DMS153 treated with DMSO at 0.1 percent for 48 hours (cell line): ENCODE results near the gene TRIM33.
"Not testable (repeated sequence)": the region's sequence is repeated elsewhere in the genome, so short reads cannot be mapped to it uniquely, and the experiment has no call there.

Experiments used
- DNase-seq: peaks from one replicate; lab custom pipeline; 2025; ENCODE audit not compliant: unreplicated experiment; lab: John Stamatoyannopoulos, UW

Gene TRIM33

DNA sequence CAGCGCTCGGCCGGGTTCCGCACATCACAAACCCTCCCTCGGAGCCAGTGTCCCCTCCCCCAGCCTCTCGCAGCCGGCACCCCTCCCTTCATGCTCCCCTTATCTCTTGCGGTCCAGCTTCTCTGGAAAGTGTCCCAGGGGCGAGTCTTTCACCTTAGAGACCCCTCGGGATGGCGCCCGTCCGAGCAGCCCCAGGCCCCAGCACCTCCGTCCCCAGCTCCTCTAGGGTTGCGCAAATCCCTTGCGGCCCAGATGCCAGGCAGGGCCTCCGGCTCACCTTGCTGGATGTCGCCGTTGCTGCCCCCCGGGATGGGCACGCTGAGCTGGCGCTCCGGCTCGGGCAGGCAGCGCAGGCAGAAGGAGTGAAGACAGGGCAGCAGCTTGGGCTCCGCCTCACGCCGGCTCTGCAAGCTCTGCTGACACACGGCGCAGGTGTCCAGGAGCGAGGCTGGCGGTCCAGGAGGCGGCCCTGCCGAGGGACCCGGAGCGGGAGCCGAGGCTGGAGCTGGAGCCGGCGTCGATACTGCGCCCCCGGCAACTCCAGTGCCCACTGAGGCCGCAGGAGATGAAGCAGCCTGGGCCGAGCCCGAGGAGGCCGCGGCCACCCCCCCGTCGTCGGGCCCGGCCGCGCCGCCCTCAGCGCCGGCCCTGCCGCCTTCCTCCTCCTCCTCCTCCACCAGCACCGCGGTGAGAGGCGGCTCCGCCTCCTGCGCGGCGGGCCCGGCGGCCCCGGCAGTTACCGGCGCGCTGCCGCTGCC is 550 bp downstream of the TRIM33 start:
- no peak for DNase-seq

DNA sequence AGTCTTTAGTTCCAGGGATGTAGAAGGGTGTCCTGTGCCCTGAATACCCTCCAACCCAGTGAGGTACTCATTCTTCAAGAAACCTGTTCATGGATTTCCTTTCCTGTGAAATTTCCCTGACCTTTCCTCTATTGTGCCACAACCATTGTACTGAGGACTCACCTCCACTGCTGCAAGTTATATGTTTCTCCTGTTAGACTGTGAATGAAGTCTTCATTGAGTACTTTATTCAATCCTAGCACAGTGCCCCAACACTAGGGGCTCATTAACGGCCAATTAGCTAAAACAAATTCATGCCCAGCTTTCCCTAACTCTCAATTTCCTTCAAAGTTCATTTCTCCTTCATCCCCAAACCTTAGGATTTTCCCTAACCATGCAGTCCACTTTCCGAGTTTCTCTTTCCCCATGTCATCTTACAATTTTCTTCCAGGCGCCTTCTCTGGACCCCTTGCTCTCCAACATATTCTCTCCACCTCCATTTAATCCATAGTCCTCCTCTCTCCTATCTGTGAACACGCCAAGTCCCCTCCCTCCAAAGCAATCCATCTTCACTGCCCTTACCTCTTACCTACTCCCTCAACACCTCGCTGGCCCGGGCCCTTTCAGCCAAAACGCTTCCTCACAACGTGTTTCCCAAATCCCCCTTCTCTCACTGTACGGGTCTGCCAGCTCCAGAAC is 1.3 kb downstream of the TRIM33 start:
- DNase-seq: no peak

DNA sequence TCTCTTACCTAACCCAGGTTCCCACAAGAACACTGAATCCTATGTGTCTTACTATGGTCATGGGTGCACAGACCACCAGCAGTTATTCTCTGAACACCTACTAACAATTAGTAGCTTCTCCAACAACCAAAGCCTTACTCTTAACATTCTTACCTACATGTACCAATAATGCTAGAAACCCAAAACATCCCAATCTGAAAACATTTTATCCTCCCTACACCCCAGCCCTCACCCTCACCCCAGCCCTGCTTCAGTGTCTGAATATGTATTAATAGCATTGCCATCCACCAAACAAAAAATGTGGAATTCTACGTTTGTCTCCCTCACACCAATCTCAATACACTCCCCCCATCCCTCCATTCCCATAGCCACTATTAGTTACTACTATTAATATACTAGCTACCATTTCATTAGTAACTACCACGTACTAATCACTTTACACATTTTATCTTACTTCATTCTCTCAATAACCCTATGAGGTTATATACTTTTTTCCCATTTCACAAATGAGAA is 2.6 kb downstream of the TRIM33 start:
- DNase-seq: no peak

DNA sequence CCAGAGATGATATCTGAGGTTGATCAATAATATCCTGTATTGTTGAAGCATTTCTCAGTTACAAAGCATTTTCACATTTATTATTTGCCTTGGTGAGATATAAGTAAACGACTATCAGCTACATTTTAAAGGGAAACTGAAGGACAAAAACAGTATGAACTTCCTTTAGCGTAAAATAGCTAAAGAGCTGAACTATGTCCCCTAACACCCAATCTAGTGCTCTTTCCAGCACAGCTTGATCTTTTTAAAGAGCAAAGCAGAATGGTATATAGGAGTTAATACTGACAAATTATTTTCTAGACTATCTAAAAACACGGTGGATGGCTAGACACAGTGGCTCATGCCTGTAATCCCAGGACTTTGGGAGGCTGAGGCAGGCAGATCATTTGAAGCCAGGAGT is 3.5 kb downstream of the TRIM33 start:
- DNase-seq: no peak

DNA sequence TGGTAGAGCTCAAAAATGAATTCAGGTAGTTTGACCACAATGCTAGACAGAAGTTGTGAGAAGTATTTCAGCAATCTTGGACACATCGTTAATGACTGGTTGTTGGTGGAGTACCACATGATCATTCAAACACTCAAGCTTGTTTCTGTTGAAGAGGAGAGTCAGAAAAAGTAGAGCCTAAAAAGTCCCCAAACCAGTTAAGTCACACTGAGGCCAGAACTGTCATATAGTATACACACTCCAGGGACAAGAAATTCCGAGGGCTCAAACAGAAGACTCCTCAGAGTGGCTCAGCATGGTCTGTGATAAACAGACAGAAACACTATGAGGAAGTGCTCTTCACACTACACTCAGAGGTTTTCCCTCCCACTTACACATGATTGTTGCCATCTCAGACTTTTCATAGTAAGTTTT is 5.8 kb downstream of the TRIM33 start:
- no peak for DNase-seq

DNA sequence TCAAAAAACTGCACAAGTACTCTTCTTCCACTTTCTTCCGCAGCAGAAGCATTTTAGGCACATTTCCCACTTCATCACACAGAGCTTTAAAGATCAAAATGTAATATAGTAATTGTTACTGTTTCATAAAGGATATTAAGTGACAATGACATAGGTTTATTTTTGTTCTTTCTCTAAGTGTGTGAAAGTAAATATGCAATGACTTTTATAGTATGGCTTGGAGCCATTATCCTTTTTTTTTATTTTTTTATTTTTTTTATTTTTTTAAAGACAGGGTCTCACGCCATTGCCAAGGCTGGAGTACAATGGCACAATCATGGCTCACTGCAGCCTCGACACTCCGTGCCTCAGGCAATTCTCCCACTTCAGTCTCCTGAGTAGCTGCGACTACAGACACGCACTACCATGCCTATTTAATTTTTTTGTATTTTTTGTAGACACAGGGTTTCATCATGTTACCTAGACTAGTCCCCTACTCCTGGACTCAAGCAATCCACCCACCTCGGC is 7.0 kb downstream of the TRIM33 start:
- no peak for DNase-seq

- no peak for DNase-seq
These were observed 8.9 kb downstream of the TRIM33 start for GRCh38 chr1:114502080-114502479.

DNA sequence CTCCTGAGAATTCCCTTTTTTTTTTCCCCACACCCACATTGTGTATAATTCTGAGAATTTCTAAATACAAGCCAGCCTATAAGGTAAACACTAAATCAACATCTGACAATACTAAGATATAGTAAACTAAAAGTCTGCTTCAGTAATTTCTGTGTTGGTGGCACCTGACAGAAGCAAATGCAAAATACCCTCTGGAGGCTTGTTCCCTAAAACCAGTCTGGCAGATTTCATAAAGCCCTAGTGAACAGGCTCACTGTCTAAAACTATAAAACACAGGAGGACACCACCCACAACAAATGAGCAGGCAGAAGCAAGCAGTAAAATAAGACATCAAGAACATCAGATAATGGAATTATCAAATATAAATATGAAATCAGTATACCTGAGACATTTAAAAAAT is 11.5 kb downstream of the TRIM33 start:
- no peak for DNase-seq

- DNase-seq: no peak
These were observed 14.9 kb downstream of the TRIM33 start for GRCh38 chr1:114496089-114496488.

DNA sequence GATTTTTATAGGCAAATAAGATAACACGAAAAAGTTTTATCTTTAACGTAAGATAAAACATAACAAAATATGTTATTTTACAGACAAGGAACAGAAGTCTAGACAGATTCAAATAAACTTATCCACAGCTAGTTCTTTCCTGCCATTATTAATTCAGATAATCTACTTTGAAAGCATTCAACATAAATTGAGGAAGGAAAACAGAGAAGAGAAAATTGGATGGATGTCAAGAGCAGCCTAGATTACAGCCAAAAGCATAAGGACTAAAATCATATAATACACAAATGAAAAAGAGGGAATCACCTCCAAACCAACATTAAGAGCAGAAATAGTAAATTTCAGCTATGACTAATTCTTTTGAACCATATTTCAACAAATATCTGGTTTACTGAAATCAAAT is 15.5 kb downstream of the TRIM33 start:
- no peak for DNase-seq

DNA sequence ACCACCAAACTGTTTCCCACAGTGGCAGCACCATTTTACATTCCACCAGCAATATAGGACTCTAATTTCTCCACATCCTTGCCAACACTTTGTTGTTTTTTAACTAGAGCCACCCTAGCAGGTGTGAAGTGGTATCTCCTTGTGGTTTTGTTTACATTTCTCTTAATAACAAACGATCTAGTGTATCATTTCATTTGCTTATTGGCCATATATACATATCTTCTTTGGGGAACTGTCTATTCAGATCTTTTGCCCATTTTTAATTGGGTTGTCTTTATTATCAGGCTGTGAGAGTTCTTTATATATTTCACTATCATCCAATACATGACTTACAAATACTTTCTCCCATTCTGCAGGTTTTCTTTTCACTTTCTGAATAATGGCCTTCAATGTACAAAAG is 18.0 kb downstream of the TRIM33 start:
- no peak for DNase-seq

DNA sequence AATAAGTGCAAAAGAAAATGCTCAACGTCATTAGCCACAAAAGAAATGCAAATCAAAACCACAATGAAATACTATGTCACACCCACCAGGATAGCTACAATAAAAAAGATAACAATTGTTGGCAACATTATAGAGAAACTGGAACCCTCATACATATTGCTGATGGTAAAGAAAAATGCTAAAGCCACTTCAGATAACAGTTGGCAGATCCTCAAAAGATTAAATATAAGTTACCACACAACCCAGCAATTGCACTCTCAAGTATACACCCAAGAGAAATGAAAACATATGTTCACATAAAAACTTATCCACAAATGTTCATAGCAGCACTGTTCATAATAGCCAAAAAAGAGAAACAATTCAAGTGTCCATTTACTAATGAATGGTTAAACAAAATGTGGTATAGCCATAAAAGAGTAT is 20.7 kb downstream of the TRIM33 start:
- no peak for DNase-seq

DNA sequence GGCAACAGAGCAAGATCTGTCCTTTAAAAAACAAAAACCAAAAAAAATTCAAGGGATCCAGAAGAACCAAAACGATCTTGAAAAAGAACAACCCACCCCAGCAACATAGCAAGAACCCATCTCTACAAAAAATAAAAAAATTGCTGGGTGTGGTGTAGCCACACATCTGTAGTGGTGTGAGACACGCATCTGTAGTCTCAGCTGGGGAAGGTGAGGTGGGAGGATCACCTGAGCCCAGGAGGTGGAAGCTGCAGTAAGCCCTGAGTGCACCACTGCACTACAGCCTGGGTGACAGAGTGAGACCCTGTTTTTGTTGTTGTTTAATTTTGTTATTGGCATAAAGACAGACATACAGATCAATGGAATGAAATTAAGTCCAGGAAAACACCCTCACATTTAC is 22.3 kb downstream of the TRIM33 start:
- no peak for DNase-seq

GRCh38 chr1:114485286-114485685 is 25.7 kb downstream of the TRIM33 start:
- DNase-seq: no peak

GRCh38 chr1:114482585-114482984 is 28.4 kb downstream of the TRIM33 start:
- no peak for DNase-seq

DNA sequence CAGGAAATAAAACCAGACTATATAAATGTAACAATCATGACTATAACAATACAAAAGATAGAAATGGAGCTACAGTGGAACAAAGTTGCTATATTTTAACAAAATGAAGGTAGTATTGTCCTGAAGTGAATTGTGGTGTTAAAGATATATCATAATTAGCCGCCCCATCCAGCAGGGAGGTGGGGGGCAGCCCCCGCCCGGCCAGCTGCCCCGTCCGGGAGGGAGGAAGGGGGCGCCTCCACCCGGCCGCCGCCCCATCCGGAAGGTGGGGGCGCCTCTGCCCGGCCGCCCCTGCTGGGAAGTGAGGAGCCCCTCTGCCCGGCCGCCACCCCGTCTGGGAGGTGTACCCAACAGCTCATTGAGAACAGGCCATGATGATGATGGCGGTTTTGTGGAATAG is 31.4 kb downstream of the TRIM33 start:
- DNase-seq: not testable (repeated sequence)

- no peak for DNase-seq
These were observed 31.9 kb downstream of the TRIM33 start for GRCh38 chr1:114479134-114479533.

- DNase-seq: no peak
These were observed 37.2 kb downstream of the TRIM33 start for GRCh38 chr1:114473796-114474195.

DNA sequence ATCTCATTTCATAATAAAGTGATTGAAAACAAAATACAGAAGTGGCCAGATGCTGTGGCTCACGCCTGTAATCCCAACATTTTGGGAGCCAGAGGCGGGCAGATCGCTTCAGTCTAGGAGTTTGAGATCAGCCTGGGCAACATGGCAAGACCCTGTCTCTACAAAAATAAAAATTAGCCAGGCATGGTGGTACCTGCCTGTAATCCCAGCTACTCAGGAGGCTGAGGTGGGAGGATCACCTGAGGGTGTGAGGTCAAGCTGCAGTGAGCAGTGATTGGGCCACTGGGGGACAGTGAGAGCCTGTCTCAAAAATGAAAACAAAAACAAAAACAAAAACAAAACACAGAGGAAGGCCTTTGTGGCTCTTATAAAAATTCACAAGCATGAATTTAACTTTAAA is 38.6 kb downstream of the TRIM33 start:
- DNase-seq: no peak

DNA sequence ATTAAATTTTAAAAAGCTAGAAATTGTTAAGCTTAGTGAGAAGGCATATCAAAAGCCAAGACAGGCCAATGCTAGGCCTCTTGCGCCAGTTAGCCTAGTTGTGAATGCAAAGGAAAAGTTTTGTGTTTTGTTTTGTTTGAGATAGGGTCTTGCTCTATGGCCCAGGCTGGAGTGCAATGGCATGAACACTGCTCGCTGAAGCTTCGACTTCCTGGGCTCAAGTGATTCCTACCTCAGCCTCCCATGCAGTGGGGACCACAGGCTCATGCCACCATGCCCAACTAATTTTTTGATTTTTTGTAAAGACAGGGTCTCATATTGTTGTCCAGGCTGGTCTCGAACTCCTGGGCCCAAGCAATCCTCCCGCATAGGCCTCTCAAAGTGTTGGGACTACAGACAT is 40.3 kb downstream of the TRIM33 start:
- DNase-seq: no peak

- DNase-seq: no peak
These were observed 42.1 kb downstream of the TRIM33 start for GRCh38 chr1:114468710-114469468.

GRCh38 chr1:114468047-114468446 is 43.0 kb downstream of the TRIM33 start:
- DNase-seq: no peak
